MCF 10A (cell line): Measurements from ENCODE around the gene TRAPPC12. TPM values are rescaled to one million over a fixed set of nuclear protein-coding genes. Genes with fewer than 3 reads are reported as not detected.

ENCODE experiments used
- BruUV-seq: library from RNA; stranded (reverse); fragments of 400-500 nt; replicated peaks from 2 replicates; lab custom pipeline; 2021; lab: Mats Ljungman, UMichigan
- CTCF ChIA-PET: fragments of 300-600 bp; sonication (Branson Sonifier 250); formaldehyde crosslinking; extraction: SDS; loops from one replicate; lab custom pipeline; 2021; ENCODE audit warnings: antibody characterized with exemption, inconsistent platforms; lab: Yijun Ruan, JAX
- POLR2A ChIA-PET: fragments of 300-600, 350-650 bp; sonication (Branson Sonifier 250); formaldehyde crosslinking; extraction: SDS; loops from one replicate; lab custom pipeline; 2020; ENCODE audit warnings: antibody characterized with exemption, inconsistent platforms; lab: Yijun Ruan, JAX
- DNase-seq: peaks from one replicate; pipeline ENCODE4 v3.0.0-alpha.2; 2018; ENCODE audit not compliant: unreplicated experiment
- H3K27ac Mint-ChIP-seq: one replicate; pipeline ENCODE4 v1.8.0; 2022; ENCODE audit warnings: mild to moderate bottlenecking, low read depth, mixed read lengths; ENCODE audit not compliant: unreplicated experiment
- H3K27me3 Mint-ChIP-seq: one replicate; pipeline ENCODE4 v1.8.0; 2022; ENCODE audit warnings: mixed read lengths; ENCODE audit not compliant: insufficient read depth, unreplicated experiment
- H3K36me3 Mint-ChIP-seq: one replicate; pipeline ENCODE4 v1.8.0; 2022; ENCODE audit warnings: mild to moderate bottlenecking, moderate library complexity, mixed read lengths; ENCODE audit not compliant: insufficient read depth, unreplicated experiment
- H3K4me1 Mint-ChIP-seq: one replicate; pipeline ENCODE4 v1.8.0; 2022; ENCODE audit warnings: mixed read lengths; ENCODE audit not compliant: insufficient read depth, unreplicated experiment
- H3K4me3 Mint-ChIP-seq: one replicate; pipeline ENCODE4 v1.8.0; 2022; ENCODE audit warnings: mild to moderate bottlenecking, moderate library complexity, mixed read lengths; ENCODE audit not compliant: unreplicated experiment
- H3K9me3 Mint-ChIP-seq: one replicate; pipeline ENCODE4 v1.8.0; 2022; ENCODE audit warnings: mixed read lengths; ENCODE audit not compliant: unreplicated experiment
- intact Hi-C: fragments of 100-400 bp; cut with micrococcal nuclease; formaldehyde crosslinking; loops from 2 replicates; pipeline ENCODE4 v1.14.1; 2022
- total RNA-seq: library from RNA; stranded (reverse); gene quantifications from 2 replicates; pipeline ENCODE4 v1.2.3, GENCODE V29; 2022
- TF ChIP-seq, protein P1 (sequence below): fragments of 200-600 bp; IDR thresholded peaks from one replicate; pipeline ENCODE4 v1.8.0; 2022; ENCODE audit warnings: antibody characterized with exemption, mild to moderate bottlenecking; ENCODE audit not compliant: unreplicated experiment

TRAPPC12 gene
- total RNA-seq, 1 experiment from 2014 or later, result 84.4 TPM

DNA sequence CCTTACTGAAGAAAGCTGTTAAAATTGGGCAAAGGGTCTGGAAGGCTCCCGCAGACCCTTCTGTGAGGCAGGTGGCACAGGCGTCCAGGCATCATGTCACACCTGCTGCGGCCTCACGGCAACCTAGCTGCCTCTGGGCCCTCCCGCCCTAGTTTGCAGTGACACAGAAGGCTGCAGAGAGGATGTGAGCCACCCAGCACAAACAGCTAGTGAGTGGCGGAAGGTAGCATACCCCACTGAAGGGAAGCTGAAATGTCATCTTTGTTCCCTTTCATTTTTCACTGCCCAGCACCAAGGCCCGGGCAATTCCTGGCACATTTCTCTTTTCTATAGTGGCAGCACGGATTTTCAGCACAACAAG, 53.8 kb downstream of the TRAPPC12 start:
- TF ChIP-seq, protein P1, sequence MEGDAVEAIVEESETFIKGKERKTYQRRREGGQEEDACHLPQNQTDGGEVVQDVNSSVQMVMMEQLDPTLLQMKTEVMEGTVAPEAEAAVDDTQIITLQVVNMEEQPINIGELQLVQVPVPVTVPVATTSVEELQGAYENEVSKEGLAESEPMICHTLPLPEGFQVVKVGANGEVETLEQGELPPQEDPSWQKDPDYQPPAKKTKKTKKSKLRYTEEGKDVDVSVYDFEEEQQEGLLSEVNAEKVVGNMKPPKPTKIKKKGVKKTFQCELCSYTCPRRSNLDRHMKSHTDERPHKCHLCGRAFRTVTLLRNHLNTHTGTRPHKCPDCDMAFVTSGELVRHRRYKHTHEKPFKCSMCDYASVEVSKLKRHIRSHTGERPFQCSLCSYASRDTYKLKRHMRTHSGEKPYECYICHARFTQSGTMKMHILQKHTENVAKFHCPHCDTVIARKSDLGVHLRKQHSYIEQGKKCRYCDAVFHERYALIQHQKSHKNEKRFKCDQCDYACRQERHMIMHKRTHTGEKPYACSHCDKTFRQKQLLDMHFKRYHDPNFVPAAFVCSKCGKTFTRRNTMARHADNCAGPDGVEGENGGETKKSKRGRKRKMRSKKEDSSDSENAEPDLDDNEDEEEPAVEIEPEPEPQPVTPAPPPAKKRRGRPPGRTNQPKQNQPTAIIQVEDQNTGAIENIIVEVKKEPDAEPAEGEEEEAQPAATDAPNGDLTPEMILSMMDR, result no peak

DNA sequence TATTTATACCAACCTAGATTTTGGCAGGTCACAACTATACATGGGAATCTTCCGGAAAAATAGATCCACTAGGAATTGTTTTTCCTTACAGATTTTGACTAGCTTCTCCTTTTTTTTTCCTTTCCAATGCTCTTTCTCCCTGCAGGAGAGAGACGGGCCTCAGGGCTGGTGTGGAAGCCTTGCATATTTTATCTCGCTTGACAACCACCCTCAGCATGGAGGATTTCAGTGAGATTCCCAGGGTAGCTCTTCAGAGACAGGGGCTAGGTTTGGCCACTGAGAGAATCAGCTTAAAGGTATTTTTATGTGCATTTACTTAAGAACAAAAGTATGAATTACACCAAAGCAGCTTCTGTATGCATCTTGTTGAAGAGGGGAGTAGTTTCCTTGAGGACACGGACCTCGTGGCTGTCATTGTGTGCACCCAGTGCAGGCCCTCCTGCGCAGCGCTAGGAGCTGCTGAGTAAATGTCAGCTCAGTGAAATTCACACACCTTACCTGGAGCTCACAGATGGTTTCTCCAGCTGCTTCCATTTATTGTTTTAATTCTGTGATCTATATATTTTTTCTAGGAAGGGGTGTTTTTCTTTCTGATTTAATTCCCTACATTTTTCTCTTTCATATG, 54.4 kb downstream of the TRAPPC12 start:
- Mint-ChIP-seq H3K27ac (no peak overlapping the region), H3K4me3 (no peak overlapping the region), H3K36me3 (peaks cover 48% of the 10 kb centered on the region), H3K4me1 (peaks cover 11% of the 10 kb centered on the region), H3K9me3 (no peaks in the 10 kb centered on the region), H3K27me3 (no peaks in the 10 kb centered on the region)
- TF ChIP-seq, protein P1, result no peak
- no TSS peak for BruUV-seq
- no peak for DNase-seq
- ChIA-PET CTCF (interaction anchor here (0.6 to 3.5 kb wide), 4 partner anchors 10 to 38 kb away, joined by 3 to 34 read pairs (median 3); no protein-coding TSS in a partner anchor), POLR2A (no interaction called here)
- intact Hi-C loops, result no loop called here

More for the DNA sequence above, 53.8 kb downstream of the TRAPPC12 start:
- CTCF ChIA-PET, result interaction anchor here (1.0 to 3.5 kb wide), 2 partner anchors 9 to 30 kb away, joined by 3 to 34 read pairs; no protein-coding TSS in a partner anchor
- H3K9me3 Mint-ChIP-seq, result no peaks in the 10 kb centered on the region
- H3K27me3 Mint-ChIP-seq, result no peaks in the 10 kb centered on the region
- no peak overlapping the region for H3K27ac Mint-ChIP-seq
- POLR2A ChIA-PET, result no interaction called here
- peaks cover 11% of the 10 kb centered on the region for H3K4me1 Mint-ChIP-seq
- BruUV-seq, result no TSS peak
- peaks cover 47% of the 10 kb centered on the region for H3K36me3 Mint-ChIP-seq
- no peak for DNase-seq
- no peak overlapping the region for H3K4me3 Mint-ChIP-seq
- intact Hi-C loops, result no loop called here

DNA sequence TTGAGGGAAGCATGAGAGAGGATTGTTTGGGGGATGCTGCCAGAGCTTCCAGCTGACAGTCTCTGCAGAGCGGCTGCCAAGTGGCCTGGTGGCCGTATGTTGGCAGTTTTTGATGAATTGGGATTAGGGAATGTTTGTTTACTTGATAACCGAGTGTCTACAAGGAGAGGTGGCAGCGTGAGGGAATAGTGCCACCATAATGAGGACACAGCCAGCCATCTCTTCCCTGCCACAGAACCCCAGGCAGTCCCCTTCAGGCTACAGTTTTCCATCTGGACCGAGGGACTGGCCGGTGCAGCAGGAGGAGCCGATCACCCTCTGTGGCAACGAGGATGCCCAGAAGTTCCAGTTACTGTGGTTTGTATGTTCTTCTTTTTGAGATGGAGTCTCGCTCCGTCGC, 55.2 kb downstream of the TRAPPC12 start:
- no peak for DNase-seq
- POLR2A ChIA-PET, result no interaction called here
- Mint-ChIP-seq H3K36me3 (peaks cover 51% of the 10 kb centered on the region), H3K4me3 (no peak overlapping the region), H3K27me3 (no peaks in the 10 kb centered on the region), H3K27ac (no peak overlapping the region), H3K9me3 (no peaks in the 10 kb centered on the region), H3K4me1 (peaks cover 9% of the 10 kb centered on the region)
- CTCF ChIA-PET, result interaction anchor here (3.5 kb wide), 1 partner anchor 11 kb away, joined by 34 read pairs; no protein-coding TSS in a partner anchor
- intact Hi-C loops, result no loop called here
- no TSS peak for BruUV-seq
- TF ChIP-seq, protein P1, result no peak

DNA sequence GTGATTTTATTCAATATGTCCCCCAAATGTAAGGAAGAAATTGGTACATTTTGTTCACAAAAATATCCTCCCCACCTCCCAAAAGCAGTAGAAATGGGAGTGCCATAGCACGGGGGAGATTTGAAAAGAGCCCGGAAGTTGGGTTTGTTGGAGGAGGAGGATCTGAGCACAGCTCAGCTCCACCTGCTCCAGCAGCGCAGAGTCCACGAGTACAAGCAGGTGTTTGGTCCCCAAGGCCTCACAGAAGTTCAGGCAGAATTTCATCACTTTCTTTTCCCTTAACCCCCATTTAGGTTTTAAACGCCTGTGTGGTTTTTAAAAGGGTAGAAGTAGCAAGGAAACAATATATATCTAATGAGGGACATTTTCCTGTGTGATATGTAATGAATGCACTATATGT, 56.0 kb downstream of the TRAPPC12 start:
- DNase-seq, result no peak
- BruUV-seq, result no TSS peak
- H3K27ac Mint-ChIP-seq, result no peak overlapping the region
- no peaks in the 10 kb centered on the region for H3K9me3 Mint-ChIP-seq
- CTCF ChIA-PET, result interaction anchor here (3.5 kb wide), 1 partner anchor 11 kb away, joined by 34 read pairs; no protein-coding TSS in a partner anchor
- H3K4me3 Mint-ChIP-seq, result no peak overlapping the region
- peaks cover 1% of the 10 kb centered on the region for H3K4me1 Mint-ChIP-seq
- no peaks in the 10 kb centered on the region for H3K27me3 Mint-ChIP-seq
- H3K36me3 Mint-ChIP-seq, result peaks cover 45% of the 10 kb centered on the region
- POLR2A ChIA-PET, result no interaction called here
- TF ChIP-seq, protein P1, result no peak
- intact Hi-C loops, result no loop called here
